ENCODE data around the gene ZDHHC9.

Gene ZDHHC9

DNA sequence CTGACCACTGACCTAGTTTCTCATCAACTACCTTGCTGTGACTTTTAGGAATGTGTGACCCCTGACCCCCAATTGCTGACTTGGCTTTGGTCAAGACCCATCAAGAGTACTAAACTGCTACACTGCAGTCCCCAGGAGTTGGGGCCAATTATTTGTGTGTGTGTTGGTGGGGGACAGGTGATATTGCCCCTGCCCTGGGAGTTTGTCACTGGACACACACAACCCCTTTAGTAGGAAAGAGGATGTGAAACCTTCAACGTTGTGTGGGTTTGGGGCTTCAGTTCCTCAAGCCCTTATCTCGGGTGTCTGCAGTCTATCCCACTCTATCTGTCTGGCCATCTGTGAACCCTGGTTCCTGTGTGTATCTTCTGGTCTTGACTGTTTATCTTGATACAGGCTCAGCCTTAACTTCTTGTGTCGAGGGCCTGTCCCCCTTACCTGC is 57.5 kb downstream of the ZDHHC9 start:
- DNase-seq (ENCODE audit: low spot score): no peak

DNA sequence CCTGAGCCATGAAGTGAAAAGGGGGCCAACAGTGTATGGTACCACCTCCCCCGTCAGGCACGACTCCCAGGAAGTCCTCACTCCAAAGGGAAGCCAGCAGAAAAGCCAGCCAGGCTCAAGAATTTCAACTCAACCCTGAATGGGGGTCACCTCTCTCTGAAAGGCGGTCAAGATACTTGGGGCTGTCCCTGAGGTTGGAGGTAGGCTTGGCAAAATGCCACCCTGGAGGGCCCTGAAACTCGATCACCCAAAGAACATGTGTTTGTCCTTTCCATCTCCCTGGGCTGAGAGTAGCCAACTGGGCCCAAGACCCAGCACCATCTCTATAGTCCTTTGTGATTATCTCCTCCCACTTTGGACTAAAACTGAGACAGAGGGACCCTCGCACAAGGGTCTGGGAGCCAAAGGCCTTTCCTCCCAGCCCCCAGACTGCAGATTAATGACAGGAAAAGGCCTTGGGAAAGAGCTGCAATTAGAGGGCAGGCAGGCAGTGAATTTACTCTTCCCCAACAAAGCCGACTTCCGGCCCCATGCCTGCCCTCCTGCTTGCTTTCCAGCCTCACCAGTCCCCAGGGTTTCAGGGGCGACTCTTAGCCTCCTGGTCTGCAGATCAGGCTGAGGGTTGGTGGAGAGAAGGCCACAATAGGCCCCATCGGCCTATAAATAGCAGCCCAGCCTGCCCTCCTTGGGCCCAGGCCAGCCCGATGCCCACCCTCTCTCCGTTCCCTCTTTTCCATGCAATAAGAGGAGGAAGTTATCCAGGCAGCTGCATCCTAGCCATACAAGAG is 58.3 kb downstream of the ZDHHC9 start:
- no peak for DNase-seq (ENCODE audit: low spot score)

DNA sequence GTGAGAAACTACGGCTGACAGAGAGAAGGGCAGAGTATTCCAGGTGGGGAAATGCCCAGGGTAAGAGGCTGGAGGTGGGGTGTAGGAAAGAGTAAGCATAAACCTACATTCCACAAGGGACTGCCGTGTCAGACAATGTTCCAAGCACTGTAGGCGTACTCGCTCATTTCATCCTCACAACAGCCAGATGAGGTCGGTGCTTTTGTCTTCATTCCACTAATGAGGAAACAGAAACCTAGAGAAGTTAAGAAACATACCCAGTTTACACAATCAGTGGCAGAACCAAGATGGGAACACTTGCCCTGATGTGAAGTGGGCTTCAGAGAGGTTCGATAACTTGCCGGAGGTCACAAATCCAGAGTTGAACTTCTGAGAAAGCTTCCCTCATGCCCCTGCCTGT is 59.3 kb downstream of the ZDHHC9 start:
- DNase-seq (ENCODE audit: low spot score): no peak

DNA sequence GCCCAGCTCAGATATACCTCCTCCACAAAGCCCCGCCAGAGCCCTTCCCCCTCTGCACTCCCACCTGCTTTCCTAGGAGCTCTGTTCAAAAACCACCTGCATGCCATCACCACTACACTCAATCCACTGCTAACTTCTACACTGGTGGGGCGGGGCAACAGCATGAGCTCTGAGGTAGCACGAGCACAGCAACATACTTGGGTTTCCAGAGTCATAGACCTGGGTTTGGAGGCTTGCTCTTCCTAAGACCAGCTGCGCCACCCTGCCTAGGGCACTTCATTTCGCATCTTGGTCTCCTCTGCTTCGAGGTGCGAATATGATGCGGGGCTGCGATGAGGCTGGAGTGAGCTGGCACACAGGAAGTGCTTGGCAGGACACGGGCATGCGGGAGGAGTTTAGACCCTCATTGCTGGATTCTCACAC is 60.4 kb downstream of the ZDHHC9 start:
- no peak for DNase-seq (ENCODE audit: low spot score)

DNA sequence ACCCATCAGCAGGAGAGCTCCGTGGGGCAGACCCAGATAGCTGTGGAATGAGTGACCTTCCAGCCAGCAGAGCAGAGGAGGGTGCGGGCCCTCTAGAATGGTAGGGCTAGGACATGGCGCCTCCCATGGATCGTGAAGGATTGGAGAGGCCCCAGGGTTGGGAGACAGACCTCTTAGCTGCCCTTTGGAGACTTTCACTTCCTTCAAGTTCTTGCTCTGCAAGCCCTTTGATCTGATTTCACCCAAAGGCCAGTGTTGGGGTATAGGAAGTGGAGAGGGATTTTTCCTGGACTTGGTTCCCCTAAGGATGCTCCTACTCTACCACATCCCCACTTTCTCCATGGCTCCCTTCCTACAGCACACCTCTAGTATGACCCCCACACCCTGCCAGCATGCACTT is 61.0 kb downstream of the ZDHHC9 start:
- no peak for DNase-seq (ENCODE audit: low spot score)

DNA sequence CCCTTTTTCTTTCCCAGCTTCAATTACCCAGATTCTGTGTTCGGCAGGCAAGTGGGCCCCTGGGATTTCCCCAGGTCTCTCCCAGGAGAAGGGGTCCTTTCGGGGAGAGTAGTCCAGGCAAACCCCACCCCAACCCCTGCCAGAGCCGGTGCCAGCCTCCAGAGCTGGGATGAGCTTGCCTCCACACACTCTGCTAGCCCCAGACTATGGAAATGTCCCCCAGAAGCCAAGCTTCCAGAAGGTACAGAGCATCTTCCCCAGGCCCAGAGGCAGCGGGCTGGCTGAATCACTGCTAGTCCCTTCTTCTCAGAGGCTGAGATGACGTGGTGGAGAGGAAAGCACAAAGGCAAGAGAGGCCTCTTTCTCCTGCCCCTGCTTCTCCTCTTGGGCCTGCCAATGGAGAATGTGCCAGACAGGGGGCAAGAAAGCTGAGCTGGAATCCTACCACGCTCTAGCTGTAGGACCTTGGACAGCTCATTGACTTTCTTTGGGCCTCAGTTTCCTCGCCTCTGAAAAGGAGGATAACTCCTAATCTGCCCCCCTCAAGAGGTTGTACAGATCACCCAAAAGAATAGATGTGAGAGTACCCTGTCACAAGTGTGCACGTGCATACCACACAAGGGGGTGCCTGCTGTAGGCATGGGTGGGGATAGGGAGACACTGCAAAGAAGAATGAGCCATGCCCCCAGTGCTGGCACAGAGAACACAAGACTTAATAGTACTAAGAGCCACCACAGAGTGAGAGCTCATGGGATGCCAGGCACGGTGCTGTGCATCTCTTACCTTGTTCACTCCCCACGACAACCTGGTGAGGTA is 61.8 kb downstream of the ZDHHC9 start:
- peak; percentile 28 for DNase-seq (ENCODE audit: low spot score)

DNA sequence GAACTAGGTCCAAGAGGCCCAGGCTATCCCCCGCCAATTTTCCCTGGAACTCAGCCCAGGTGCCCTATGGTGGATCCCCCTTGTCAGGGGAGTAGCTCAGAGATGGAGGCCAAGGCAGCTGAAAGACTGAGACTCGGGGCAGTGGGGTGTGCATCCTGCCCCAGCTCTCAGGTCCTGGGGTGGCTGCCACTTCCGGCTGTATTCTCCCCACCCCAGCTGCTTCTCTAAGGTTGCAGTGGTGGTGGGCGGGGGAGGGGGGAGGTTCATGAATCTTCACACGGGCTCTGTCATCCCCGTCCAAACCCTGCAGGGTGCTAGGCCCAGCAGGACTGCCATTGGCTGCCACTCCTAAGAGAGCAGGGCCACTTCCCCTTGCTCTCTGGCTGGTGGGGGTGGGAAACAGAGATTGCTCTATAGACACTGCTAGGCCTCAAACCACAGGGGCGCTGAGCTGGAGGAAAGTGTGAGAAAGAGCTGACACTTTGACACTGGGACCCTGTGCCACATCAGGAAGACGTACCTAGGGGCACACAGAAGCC is 62.5 kb downstream of the ZDHHC9 start:
- peak; percentile 83 for DNase-seq (ENCODE audit: low spot score)

DNA sequence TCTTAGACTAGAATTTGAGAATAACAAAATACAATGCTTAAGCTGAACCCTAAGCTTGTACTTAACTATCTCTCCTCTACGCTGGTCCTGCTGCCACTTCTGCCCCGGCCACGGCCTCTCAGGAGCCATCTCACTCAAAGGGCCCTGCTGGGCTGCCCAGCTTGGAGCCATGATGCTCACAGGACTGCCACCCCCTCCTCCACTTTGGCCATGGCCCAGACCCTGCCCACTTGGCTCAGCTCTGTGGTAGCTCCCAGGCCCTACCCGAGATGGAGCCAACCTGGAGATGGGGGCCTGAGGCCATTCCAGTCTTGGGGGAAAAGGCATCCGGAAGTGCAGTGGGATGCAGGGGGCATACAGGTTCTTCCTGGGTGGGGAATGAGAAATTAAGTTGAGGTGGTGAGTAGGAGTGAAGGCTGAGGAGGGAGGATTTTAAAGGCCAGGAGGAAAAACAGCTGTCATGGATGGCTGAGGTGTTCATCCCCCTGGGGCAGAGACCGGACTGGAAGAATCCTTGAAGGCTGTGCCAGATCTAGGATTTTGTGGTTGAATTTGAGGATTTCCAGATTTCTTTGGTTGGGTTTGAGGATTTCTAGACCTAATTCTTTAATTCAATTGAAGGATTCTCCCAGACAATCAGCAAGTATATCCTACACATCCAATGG is 63.1 kb downstream of the ZDHHC9 start:
- no peak for DNase-seq (ENCODE audit: low spot score)

DNA sequence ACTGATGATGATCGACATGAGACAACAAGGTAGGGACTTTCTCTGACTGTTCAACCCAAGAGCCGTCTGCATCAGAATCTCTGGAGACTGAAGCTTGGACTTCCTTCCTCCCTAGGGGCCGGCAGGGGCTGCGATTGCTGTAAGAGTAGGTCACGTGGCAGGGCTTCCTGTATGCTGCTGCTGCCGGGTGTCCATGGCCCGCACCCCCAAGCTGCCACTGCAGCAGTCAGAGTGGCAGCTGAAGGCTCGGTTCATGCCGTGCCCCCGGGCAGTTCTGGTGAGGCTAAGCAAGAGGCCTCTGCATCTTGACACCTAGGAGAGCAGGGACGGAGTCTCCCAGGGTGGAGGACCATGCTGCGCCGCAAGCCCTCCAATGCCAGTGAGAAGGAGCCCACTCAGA is 63.9 kb downstream of the ZDHHC9 start, which contains the start of gene SASH3:
Gene SASH3, plus strand, starts transcription at position 203 of the 400 bp plus-strand sequence. Its CDS starts 149 bp downstream, at position 352.
- DNase-seq (ENCODE audit: low spot score): peak; percentile 60

DNA sequence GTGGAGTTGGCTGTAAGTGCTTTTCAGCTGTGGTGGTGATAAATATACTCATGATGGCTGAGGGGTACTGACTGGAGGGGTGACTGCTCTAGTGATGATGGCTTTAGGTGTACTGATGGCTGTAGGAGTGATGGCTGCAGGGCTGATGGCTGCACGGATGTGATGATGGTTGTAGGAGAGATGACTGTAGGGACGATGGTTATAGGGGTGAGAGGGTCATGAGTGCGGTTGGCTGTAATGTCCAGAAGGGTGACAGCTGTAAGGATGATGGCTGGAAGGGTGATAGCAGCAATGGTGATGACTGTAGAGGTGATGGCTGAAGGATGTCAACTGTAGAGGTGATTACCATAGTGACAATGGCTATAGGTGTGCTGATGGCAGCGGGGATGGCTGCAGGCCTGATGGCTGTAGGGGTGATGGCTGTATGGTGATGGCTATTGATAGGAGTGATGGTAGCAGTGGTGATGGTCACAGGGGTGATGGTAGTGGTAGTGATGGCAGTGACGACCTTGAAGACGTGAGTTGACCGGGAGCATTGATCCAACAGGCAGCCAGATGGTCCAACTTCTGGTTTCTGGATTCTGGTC is 64.5 kb downstream of the ZDHHC9 start:
- DNase-seq (ENCODE audit: low spot score): no peak

DNA sequence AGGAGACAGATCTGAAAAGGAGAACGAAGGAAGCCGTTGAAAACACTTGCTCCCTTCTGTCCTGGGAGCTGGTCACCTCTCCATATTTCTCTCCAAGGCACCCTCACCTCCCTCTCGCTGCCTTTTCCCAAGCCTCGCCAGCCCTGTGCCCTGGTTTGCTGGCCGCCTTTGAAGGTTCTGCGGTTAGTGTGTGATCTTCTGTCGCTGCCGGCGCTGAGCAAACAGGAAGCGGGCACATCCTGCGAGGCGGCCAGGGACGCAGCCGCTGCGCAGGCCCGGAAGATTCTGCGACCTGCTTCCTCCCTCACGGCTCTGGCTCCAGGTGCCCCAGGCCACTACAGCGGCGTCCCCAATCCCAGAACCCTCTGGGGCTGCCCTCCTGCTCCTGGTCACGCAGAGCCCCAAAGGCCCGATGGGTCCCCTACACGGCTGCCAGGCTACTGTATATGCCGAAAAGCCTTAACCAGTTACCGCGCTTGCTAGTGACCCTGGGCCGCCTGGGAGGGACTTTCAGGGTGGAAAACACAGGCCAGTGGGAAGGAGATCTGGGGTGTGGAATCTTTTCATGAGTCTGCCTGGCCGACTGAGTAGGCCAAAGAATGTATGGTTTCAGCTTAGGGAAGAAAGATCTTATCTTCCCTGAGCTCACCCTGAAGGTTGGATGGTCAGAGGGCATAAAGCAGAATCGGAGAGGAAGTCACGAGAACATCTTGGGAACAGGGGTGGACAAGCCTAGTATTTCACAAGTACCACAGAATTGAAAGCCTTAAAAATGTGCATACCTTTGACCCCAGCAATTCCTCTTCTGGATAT is 66.3 kb downstream of the ZDHHC9 start:
- peak; percentile 68 for DNase-seq (ENCODE audit: low spot score)

DNA sequence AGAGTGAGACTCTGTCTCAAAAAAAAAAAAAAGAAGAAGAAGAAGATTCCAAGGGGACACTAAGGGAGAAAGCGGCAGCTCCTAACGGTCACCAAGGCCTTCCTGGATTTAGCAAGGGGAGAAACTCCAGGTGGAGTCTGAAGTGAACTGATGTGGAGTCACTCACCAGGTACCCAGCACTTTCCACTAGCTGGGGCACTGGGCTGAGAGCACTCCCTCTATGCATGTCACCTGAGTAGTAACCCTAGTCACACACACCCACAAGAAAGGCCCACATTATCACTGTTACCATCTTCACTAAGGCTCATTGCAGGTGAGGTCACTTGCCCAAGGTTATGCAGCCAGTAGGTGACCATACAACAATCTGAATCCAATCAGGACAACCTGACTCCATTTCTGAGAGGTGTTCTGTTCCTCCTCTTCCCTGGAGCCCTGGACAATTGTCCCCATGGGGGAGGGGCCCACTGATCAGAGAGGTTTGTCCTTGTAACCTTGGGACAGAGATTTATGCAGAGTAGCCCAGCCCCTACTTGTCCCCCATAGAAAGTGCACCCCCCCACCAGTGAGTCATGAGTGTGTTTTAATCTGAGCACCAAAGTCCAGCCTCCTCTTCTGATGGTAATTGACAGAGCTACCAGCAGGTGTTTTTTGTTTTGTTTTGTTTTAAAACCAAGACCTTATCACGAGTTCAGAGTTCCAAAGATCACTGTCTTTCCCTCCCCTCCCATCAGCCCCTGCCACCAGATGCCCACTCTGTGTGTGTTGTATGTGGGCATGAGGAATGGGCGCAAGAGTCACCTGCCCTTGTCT is 69.8 kb downstream of the ZDHHC9 start:
- DNase-seq (ENCODE audit: low spot score): peak; percentile 37

DNA sequence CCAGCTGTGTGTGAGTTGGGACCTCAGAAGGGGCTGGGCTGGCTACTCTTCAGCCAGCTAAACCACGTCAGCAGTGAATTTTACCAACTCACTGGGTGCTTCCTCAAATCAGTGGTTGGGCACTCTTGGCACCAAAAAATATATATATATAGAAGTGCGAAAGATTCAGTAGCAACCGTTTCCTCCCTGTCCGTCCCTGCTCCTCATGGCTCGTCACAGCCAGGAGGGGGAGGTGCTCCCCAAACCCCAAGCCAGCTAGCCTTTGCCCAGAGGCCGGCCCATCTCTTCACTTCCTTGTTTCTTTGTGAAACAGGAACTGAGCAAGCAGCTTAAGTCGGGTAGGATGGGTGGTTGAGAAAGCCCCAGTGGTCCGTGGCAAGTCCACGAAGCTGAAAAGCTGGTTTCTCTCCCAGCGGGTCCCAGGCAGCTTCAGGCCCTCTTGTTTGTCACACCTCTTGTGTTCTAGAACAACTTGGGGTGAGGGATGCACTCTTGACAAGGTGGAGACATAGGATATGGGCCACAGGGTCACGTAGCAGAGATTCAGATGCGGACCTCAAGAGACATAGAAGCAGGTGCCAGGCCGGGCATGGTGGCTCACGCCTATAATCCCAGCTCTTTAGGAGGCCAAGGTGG is 70.8 kb downstream of the ZDHHC9 start:
- peak; percentile 37 for DNase-seq (ENCODE audit: low spot score)

DNA sequence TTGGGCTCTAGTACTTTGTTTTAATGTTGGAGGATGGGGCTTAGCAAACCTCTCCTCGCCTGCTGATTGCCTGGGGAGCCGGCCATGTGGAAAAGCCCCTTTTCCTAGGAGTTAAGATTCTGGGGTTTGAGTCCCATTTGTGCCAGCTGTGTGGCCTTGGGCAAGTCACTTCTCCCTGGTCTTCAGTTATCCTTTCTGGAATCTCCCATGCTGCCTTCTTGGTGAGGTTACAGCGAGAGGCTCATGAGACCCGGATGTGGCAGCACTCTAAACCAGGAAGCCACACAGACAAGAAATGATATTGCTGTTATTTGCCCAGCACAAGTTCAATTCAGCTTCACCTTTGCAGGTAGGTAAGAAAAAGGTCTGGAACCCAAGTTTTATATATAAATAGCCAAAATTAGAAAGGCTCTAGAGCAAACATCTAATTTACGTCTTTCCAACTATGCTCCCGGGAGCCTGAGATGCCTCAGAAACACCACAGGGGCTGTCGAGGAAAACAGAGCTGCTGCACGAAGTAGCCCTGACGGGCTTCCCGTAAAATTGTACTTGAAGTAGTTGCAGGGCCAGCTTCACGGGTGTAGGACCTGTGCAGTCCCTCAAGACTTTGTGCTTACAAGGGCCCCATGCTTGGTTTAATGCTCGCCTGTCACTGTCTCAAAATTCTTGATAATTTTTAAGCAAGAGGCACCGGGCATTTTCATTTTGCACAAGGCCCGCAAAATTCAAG is 72.3 kb downstream of the ZDHHC9 start:
- DNase-seq (ENCODE audit: low spot score): peak; percentile 40

DNA sequence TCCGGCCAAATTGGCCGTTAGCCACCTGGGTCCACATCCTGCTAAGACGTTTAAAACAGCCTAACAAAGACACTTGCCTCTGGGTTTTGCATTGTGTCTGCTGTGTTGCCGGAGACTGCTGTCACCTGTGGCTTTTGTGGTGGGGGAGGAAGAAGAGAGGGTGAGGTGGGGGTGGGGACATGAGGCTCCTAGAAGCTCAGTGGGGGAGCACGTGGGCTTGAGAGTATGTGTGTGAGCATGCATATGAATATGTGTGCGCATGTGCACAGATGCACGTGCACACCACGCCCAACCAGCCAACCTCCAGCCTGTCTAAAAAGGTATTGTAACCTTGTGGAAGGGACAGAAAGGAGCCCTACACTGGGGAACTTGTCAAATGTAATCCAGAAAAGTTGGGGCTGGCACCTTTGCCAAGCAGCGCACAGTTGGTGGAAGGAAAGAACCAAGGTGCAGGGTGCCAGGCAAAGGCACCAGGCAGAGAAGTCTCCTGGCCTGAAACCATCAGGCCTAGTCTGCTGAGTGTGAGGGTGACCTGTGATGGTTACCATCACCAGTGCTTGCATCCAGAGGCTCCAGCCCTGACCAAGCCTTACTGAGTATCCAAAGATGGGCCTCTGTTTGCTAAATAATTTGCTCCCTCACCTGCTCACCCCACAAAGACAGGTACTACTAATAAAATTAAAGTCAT is 74.1 kb downstream of the ZDHHC9 start:
- DNase-seq (ENCODE audit: low spot score): peak; percentile 79

DNA sequence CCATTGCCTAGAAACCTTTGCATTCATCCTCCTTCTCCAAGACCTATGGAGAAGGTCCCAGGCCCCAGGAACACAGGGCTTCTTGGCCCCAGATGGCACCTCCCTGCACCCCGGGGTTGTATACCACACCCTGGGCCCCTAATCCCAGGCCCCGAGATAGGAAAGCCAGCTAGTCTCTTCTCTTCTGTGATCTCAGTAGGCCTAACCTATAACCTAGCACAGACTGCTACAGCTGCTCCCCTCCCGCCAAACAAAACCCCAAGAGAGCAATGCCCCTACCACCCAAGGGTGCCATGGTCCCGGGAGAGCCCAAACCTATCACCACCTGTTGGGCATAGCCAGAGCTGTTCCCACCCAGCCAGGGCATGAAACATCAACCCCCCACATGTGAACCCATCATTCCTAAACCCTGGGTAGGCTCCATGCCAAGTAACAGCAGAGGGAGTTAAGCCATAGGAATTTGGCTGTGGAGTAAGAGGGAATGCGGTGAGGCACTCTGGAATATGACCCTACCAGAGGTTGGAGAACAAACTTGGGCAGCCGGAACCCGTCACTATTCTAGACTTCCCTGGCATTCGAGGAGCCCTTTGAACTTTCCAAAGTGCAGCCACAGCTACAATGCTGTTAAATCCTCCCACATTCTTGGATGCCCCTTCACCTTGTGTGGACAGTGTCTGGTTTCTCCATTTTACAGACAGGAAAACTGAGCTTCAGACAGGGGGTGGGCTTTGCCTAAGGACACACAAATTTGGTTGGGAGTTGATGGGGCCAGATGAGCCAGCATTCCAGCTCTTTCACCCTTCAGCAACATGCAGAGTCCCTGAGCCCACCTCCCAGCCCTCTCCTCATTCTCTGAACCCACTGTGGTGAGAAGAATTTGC is 74.9 kb downstream of the ZDHHC9 start:
- DNase-seq (ENCODE audit: low spot score): no peak

DNA sequence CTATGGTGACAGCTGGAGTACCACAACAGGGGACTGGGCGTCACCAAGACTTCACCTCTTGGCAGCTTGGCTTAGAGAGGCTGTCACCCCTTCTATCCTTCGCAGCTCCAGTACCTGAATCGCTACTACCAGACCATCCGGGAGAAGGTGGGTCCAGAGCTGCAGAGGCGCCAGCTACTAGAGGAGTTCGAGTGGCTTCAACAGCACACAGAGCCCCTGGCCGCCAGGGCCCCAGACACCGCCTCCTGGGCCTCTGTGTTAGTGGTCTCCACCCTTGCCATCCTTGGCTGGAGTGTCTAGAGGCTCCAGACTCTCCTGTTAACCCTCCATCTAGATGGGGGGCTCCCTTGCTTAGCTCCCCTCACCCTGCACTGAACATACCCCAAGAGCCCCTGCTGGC is 75.5 kb downstream of the ZDHHC9 start:
- DNase-seq (ENCODE audit: low spot score): no peak

Data from CD4-positive, alpha-beta T cell treated with Interleukin-15 for 4 hours (primary cell).